ENCODE results near the gene IMPDH1. TPM values are rescaled to one million over a fixed set of nuclear protein-coding genes. Genes with fewer than 3 reads are reported as not detected.
A peak's percentile ranks its signal among the peaks of the same experiment; 100 is the strongest.

The IMPDH1 gene
- total and polyA plus RNA-seq, 9 of the 15 experiments (the other 6 are each of a cell fraction or from before 2014, with no cell fraction given) = 0.80 to 118 (median 64.3) TPM

- TF ChIP-seq USF2 (CRISPR knock-in tag; IDR thresholded peaks at IDR 0.05) (peak; percentile 36), FOXK1 (CRISPR knock-in tag; IDR thresholded peaks at IDR 0.05; ENCODE audit: borderline replicate concordance) (peak; percentile 98), U2AF2 (optimal IDR thresholded peaks at IDR 0.05; ENCODE audit: low read depth, low read length) (no peak), ETV5 (CRISPR knock-in tag; IDR thresholded peaks at IDR 0.05; ENCODE audit: low read depth) (peak; percentile 94), TAF7 (tag; IDR thresholded peaks at IDR 0.05) (peak; percentile 95), E2F6 (IDR thresholded peaks at IDR 0.05; ENCODE audit: borderline replicate concordance in 1 of 2, extremely low read depth in 1 of 2, insufficient read depth in 1 of 2, insufficient read length in 1 of 2, low read depth in 1 of 2, low read length in 1 of 2, poor library complexity in 1 of 2, severe bottlenecking in 1 of 2) (peak; percentile 84 to 95), AFF1 (IDR thresholded peaks at IDR 0.05; ENCODE audit: low read depth in 1 of 2, partially characterized antibody in 2 of 2) (peak in 1 of 2 experiments; percentile 91), MYBL2 (IDR thresholded peaks at IDR 0.05; ENCODE audit: low read depth) (no peak), MYBL2 (CRISPR knock-in tag; IDR thresholded peaks at IDR 0.05; ENCODE audit: borderline replicate concordance) (no peak), HBP1 (CRISPR knock-in tag; IDR thresholded peaks at IDR 0.05) (0 out of 2 replicates have a peak, but pooled peaks have one; percentile 16), LCOR (CRISPR knock-in tag; IDR thresholded peaks at IDR 0.05) (peak; percentile 100), LEF1 (IDR thresholded peaks at IDR 0.05) (peak; percentile 71), ARID4B (CRISPR knock-in tag; IDR thresholded peaks at IDR 0.05) (peak; percentile 99)
Measured at GRCh38 chr7:128343554-128344430, 66.0 kb downstream of the IMPDH1 start, which contains the start of gene RBM28 (continued).
